ENCODE data around the gene ITIH3. TPM values are rescaled to one million over a fixed set of nuclear protein-coding genes. Genes with fewer than 3 reads are reported as not detected.

The ITIH3 gene
- total and polyA plus RNA-seq, 2 of the 8 experiments (the other 6 are each of a cell fraction or from before 2014, with no cell fraction given) = not detected

DNA sequence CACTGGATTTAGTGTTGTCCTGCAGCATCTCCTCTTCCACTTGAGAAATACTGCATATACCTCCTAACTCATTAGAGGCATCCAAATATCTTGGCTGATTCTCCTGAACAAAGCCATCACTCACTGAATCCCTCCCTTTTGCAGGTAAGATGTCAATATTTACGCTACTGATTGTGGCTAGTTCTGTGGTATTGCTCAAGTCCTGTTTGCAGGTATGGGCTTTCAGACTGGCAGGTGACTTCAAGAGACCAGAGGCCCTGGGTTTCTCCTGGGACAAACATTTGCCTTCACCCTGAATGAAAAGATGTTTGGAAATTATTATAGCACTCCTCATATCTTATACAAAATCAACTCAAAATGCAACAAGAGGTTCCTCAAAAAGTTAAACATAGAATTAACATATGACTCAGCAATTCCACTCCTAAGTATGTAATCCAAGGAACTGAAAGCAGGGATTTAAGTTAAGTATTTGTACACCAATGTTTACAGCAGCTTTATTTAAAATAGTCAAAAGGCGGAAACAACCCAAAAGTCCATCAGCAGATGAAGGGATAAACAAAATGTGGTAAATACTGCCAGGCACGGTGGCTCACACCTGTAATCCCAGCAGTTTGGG lies 42.4 kb upstream of the ITIH3 start:
- no peak overlapping the region for H3K14ac ChIP-seq (ENCODE audit: insufficient read length)
- no peak overlapping the region for H3K23ac ChIP-seq (ENCODE audit: insufficient read length)
- H3K4me1 ChIP-seq (replicated peaks in 1 of 4; ENCODE audit: control insufficient read depth in 3 of 4, insufficient read depth in 4 of 4, low read length in 3 of 4) = no peaks in the 10 kb centered on the region
- peaks cover 11 to 49% (median 26%) of the 10 kb centered on the region in 4 experiments for H3K36me3 ChIP-seq (ENCODE audit: control insufficient read depth in 2 of 4, insufficient read depth in 4 of 4, low read length in 3 of 4)
- H4K5ac ChIP-seq (ENCODE audit: insufficient read length, low read depth, low read length) = no peak overlapping the region
- FAIRE-seq (no peak), DNase-seq (ENCODE audit: low read depth in 1 of 2, low spot score in 2 of 2) (no peak)
- H3K18ac ChIP-seq (ENCODE audit: extremely low read depth, low read length) = no peak overlapping the region
- H3K4ac ChIP-seq (replicated peaks; ENCODE audit: insufficient read length, low read depth, low read length) = no peak overlapping the region
- WGBS, 2 experiments (ENCODE audit: extremely low coverage in 1 of 2, insufficient coverage in 1 of 2, insufficient read length in 1 of 2, insufficient replicate concordance in 2 of 2, low coverage in 1 of 2, low lambda C conversion rate in 2 of 2, missing lambda C conversion rate in 1 of 2) = 91% methylated on average over 3 of the region's 3 CpGs; no CpG with 5 or more reads in 1 of the 2 experiments
- no peak overlapping the region for H2BK5ac ChIP-seq (ENCODE audit: low read depth, low read length)
- no peak overlapping the region for H3K4me3 ChIP-seq (ENCODE audit: extremely low read depth in 1 of 4, insufficient read depth in 2 of 4, low read depth in 3 of 4, low read length in 4 of 4)
- H2BK12ac ChIP-seq (ENCODE audit: low read depth, low read length) = no peak overlapping the region
- no peak overlapping the region for H3K56ac ChIP-seq (replicated peaks; ENCODE audit: insufficient read length, low read depth, low read length)
- no peak overlapping the region for H4K91ac ChIP-seq (replicated peaks; ENCODE audit: insufficient read length, low read length)
- peaks cover 0 to 1% of the 10 kb centered on the region in 2 experiments for H4K20me1 ChIP-seq (replicated peaks in 1 of 2; ENCODE audit: control insufficient read depth in 1 of 2, insufficient read depth in 2 of 2, low read length in 2 of 2)
- no peak overlapping the region for H3K9ac ChIP-seq (replicated peaks in 1 of 4; ENCODE audit: extremely low read depth in 1 of 4, low read depth in 3 of 4, low read length in 3 of 4)
- no peak overlapping the region for H3K4me2 ChIP-seq (ENCODE audit: insufficient read depth in 1 of 2, low read depth in 2 of 2, low read length in 2 of 2)
- H3K79me1 ChIP-seq (ENCODE audit: low read depth, low read length) = no peaks in the 10 kb centered on the region; the same call in 1 of the 2 replicates
- no peak overlapping the region for H3K27ac ChIP-seq (ENCODE audit: low read depth, low read length)
- H3K9me3 ChIP-seq (ENCODE audit: insufficient read depth in 2 of 2, low read depth in 1 of 2, low read length in 1 of 2) = no peaks in the 10 kb centered on the region
- H3K23me2 ChIP-seq (ENCODE audit: low read depth, low read length) = no peaks in the 10 kb centered on the region
- H4K8ac ChIP-seq (ENCODE audit: extremely low read depth, insufficient read depth, low read length) = no peak overlapping the region
- CTCF ChIA-PET (ENCODE audit: partially characterized antibody) = interaction anchor here (2.7 kb wide), 1 partner anchor 68 kb away, joined by 10 read pairs; no protein-coding TSS in a partner anchor
- POLR2A ChIA-PET (ENCODE audit: partially characterized antibody) = no interaction called here
- H2BK120ac ChIP-seq (replicated peaks; ENCODE audit: low read depth, low read length) = no peak overlapping the region
- no peak overlapping the region for H2BK15ac ChIP-seq (ENCODE audit: low read length)
- no peak overlapping the region for H2AK5ac ChIP-seq (ENCODE audit: low read depth, low read length)
- H2BK20ac ChIP-seq (ENCODE audit: low read length) = no peak overlapping the region
- H3K79me2 ChIP-seq (ENCODE audit: control insufficient read depth in 1 of 2, insufficient read depth in 2 of 2, low read length in 2 of 2) = no peaks in the 10 kb centered on the region
- H2AFZ ChIP-seq (ENCODE audit: low read length) = no peak overlapping the region
- no peak for TF ChIP-seq JUN (IDR thresholded peaks at IDR 0.05; ENCODE audit: low read depth, low read length)
- no peak for TF ChIP-seq EGR1 (IDR thresholded peaks at IDR 0.05; ENCODE audit: borderline replicate concordance, low read depth, low read length)
- no peak for TF ChIP-seq CBX5 (IDR thresholded peaks at IDR 0.05; ENCODE audit: low read depth, low read length)
- TF ChIP-seq MAFK (IDR thresholded peaks at IDR 0.05; ENCODE audit: low read depth, low read length) = 0 out of 2 replicates have a peak, but pooled peaks have one; percentile 15
- no peaks in the 10 kb centered on the region for H3K27me3 ChIP-seq (replicated peaks in 1 of 4; ENCODE audit: control insufficient read depth in 3 of 4, extremely low read depth in 1 of 4, insufficient read depth in 3 of 4, low read length in 3 of 4)
